CD4-positive, alpha-beta memory T cell (primary cell): ENCODE results near the gene SUSD2. TPM values are rescaled to one million over a fixed set of nuclear protein-coding genes. Genes with fewer than 3 reads are reported as not detected.
A peak's percentile ranks its signal among the peaks of the same experiment; 100 is the strongest.

ENCODE experiments used
- CTCF ChIA-PET: fragments of 350-600 bp; sonication (Branson Sonifier 250); formaldehyde crosslinking; loops from one replicate; lab custom pipeline; 2021; ENCODE audit warnings: inconsistent platforms; ENCODE audit not compliant: partially characterized antibody; lab: Charles Lee
- POLR2A ChIA-PET: fragments of 350-600 bp; sonication (Branson Sonifier 250); formaldehyde crosslinking; loops from one replicate; lab custom pipeline; 2021; ENCODE audit not compliant: partially characterized antibody; lab: Charles Lee
- DNase-seq, 5 donors: peaks; one replicate each; pipeline versions ENCODE4 v3.0.0 to v3.0.0-alpha.2; 2020 to 2022; ENCODE audit warnings: mixed read lengths in 1 of 5
- H3K27ac ChIP-seq: one replicate; pipeline ENCODE4 v1.7.0; 2013; ENCODE audit warnings: low read depth, low read length
- H3K27me3 ChIP-seq: 2 replicates; pipeline ENCODE4 v1.7.0; 2013; ENCODE audit warnings: mild to moderate bottlenecking, low read length, moderate library complexity; ENCODE audit not compliant: insufficient read depth
- H3K36me3 ChIP-seq: 2 replicates; pipeline ENCODE4 v1.7.0; 2013; ENCODE audit warnings: mild to moderate bottlenecking, low read length, moderate library complexity; ENCODE audit not compliant: insufficient read depth
- H3K4me1 ChIP-seq: 2 replicates; pipeline ENCODE4 v1.7.0; 2013; ENCODE audit warnings: mild to moderate bottlenecking, low read length, moderate library complexity; ENCODE audit not compliant: insufficient read depth
- H3K4me3 ChIP-seq, 2 donors: one replicate each; pipeline ENCODE4 v1.7.0; 2013; ENCODE audit warnings: low read length in 2 of 2, mild to moderate bottlenecking in 1 of 2
- H3K9me3 ChIP-seq, 2 donors: one replicate each; pipeline ENCODE4 v1.7.0; 2013; ENCODE audit warnings: low read length in 2 of 2, control low read depth in 1 of 2; ENCODE audit not compliant: control insufficient read depth in 1 of 2
- H3K27ac Mint-ChIP-seq, 7 donors: one replicate each; pipeline ENCODE4 v1.8.0; 2020 to 2021; ENCODE audit warnings: mixed read lengths in 7 of 7, mild to moderate bottlenecking in 6 of 7, inconsistent platforms in 3 of 7, moderate library complexity in 3 of 7
- H3K27me3 Mint-ChIP-seq, 2 donors: one replicate each; pipeline ENCODE4 v1.8.0; 2020 to 2021; ENCODE audit warnings: mixed read lengths in 2 of 2
- H3K36me3 Mint-ChIP-seq, 2 donors: one replicate each; pipeline ENCODE4 v1.8.0; 2020 to 2021; ENCODE audit warnings: mixed read lengths in 2 of 2, inconsistent platforms in 1 of 2, mild to moderate bottlenecking in 1 of 2
- H3K4me1 Mint-ChIP-seq, 4 donors: one replicate each; pipeline ENCODE4 v1.8.0; 2020 to 2021; ENCODE audit warnings: mixed read lengths in 4 of 4, mild to moderate bottlenecking in 1 of 4
- H3K4me3 Mint-ChIP-seq, 8 donors: one replicate each; pipeline ENCODE4 v1.8.0; 2020 to 2021; ENCODE audit warnings: mixed read lengths in 8 of 8, mild to moderate bottlenecking in 7 of 8, moderate library complexity in 6 of 8, inconsistent platforms in 3 of 8
- H3K9me3 Mint-ChIP-seq, 8 donors: one replicate each; pipeline ENCODE4 v1.8.0; 2020 to 2021; ENCODE audit warnings: mixed read lengths in 8 of 8, mild to moderate bottlenecking in 5 of 8, inconsistent platforms in 3 of 8, moderate library complexity in 1 of 8
- intact Hi-C: fragments of 100-400 bp; cut with micrococcal nuclease; formaldehyde crosslinking; loops from one replicate; pipeline ENCODE4 v1.15.1; 2023
- polyA plus RNA-seq, 2 donors: library from polyadenylated mRNA; unstranded; fragments of 300-500 nt; fragmentation: Illumina TruSeq; gene quantifications; one replicate each; pipeline ENCODE4 v1.2.3, GENCODE V29; 2021
- total RNA-seq, 2 experiments: library from RNA; stranded (reverse); gene quantifications; one replicate each; pipeline ENCODE4 v1.2.3, GENCODE V29; 2021

Gene SUSD2
- total and polyA plus RNA-seq, 4 experiments from 2014 or later = 0.05 to 0.52 (median 0.44) TPM; not detected in 1

- ChIA-PET CTCF (interaction anchor here (0.7 to 9.1 kb wide), 22 partner anchors 9 to 264 kb away, joined by 3 to 181 read pairs (median 4); no protein-coding TSS in a partner anchor), POLR2A (interaction anchor here (0.7 to 7.4 kb wide), 20 partner anchors 14 to 369 kb away, joined by 3 to 176 read pairs (median 5); partner anchors contain the start of genes ADORA2A, CABIN1, MIF and SUSD2)
- H3K4me3 ChIP-seq = peak overlapping the region; percentile 92 to 96
- peaks cover 64% of the 10 kb centered on the region for H3K4me1 ChIP-seq
- H3K36me3 ChIP-seq = peaks cover 12% of the 10 kb centered on the region
- intact Hi-C loops = loop anchor here (2.0 to 10.0 kb wide), 5 partner anchors 16 to 242 kb away; no protein-coding TSS in a partner anchor
- no peaks in the 10 kb centered on the region for H3K9me3 ChIP-seq
- Mint-ChIP-seq H3K4me3 (peak overlapping the region; percentile 92 to 99 (median 94)), H3K27me3 (no peaks in the 10 kb centered on the region), H3K27ac (peak overlapping the region; percentile 90 to 98 (median 93)), H3K9me3 (no peaks in the 10 kb centered on the region), H3K4me1 (peaks cover 36 to 88% (median 63%) of the 10 kb centered on the region in 4 donors), H3K36me3 (peaks cover 0 to 27% of the 10 kb centered on the region in 2 donors)
- DNase-seq = peak; percentile 87 to 94 (median 87)
- H3K27me3 ChIP-seq = no peaks in the 10 kb centered on the region
- H3K27ac ChIP-seq = peak overlapping the region; percentile 67
Measured at GRCh38 chr22:24156913-24157821, 24.1 kb upstream of the SUSD2 start.

- Histone ChIP-seq H3K27ac (peak overlapping the region; percentile 67), H3K36me3 (peaks cover 19% of the 10 kb centered on the region), H3K27me3 (no peaks in the 10 kb centered on the region), H3K9me3 (no peaks in the 10 kb centered on the region), H3K4me1 (peaks cover 57% of the 10 kb centered on the region), H3K4me3 (peak overlapping the region in 1 of 2 donors; percentile 92)
- H3K9me3 Mint-ChIP-seq = no peaks in the 10 kb centered on the region
- no peak for DNase-seq
- H3K36me3 Mint-ChIP-seq = peaks cover 0 to 33% of the 10 kb centered on the region in 2 donors
- H3K27me3 Mint-ChIP-seq = no peaks in the 10 kb centered on the region
- H3K4me3 Mint-ChIP-seq = peak overlapping the region; percentile 92 to 99 (median 94)
- peaks cover 37 to 82% (median 61%) of the 10 kb centered on the region in 4 donors for H3K4me1 Mint-ChIP-seq
- intact Hi-C loops = loop anchor here (2.0 to 10.0 kb wide), 5 partner anchors 17 to 243 kb away; no protein-coding TSS in a partner anchor
- H3K27ac Mint-ChIP-seq = peak overlapping the region; percentile 76 to 98 (median 90)
- ChIA-PET CTCF (interaction anchor here (0.8 to 9.1 kb wide), 10 partner anchors 10 to 146 kb away, joined by 3 to 181 read pairs (median 5); no protein-coding TSS in a partner anchor), POLR2A (interaction anchor here (1.0 to 7.4 kb wide), 12 partner anchors 13 to 264 kb away, joined by 3 to 176 read pairs (median 7); partner anchors contain the start of genes CABIN1 and MIF)
Measured at GRCh38 chr22:24157822-24158135, 23.5 kb upstream of the SUSD2 start.

- DNase-seq = no peak
- H3K27ac Mint-ChIP-seq = peak overlapping the region in 5 of 7 donors; percentile 53 to 82 (median 63)
- Histone ChIP-seq H3K9me3 (no peaks in the 10 kb centered on the region), H3K4me1 (peaks cover 39% of the 10 kb centered on the region), H3K36me3 (peaks cover 26% of the 10 kb centered on the region), H3K4me3 (no peak overlapping the region), H3K27me3 (no peaks in the 10 kb centered on the region), H3K27ac (no peak overlapping the region)
- H3K36me3 Mint-ChIP-seq = peaks cover 4 to 42% of the 10 kb centered on the region in 2 donors
- no peaks in the 10 kb centered on the region for H3K27me3 Mint-ChIP-seq
- intact Hi-C loops = loop anchor here (10.0 kb wide), 1 partner anchor 245 kb away; no protein-coding TSS in a partner anchor
- H3K9me3 Mint-ChIP-seq = peaks cover 0 to 2% (median 0%) of the 10 kb centered on the region in 8 donors
- H3K4me1 Mint-ChIP-seq = peaks cover 20 to 67% (median 44%) of the 10 kb centered on the region in 4 donors
- H3K4me3 Mint-ChIP-seq = peak overlapping the region in 2 of 8 donors; percentile 39 to 72
- ChIA-PET POLR2A (interaction anchor here (1.0 to 7.4 kb wide), 3 partner anchors 11 to 76 kb away, joined by 3 to 176 read pairs (median 90); no protein-coding TSS in a partner anchor), CTCF (interaction anchor here (8.8 to 9.1 kb wide), 2 partner anchors 14 to 24 kb away, joined by 111 to 181 read pairs; no protein-coding TSS in a partner anchor)
Measured at GRCh38 chr22:24159650-24160049, 21.6 kb upstream of the SUSD2 start.

- Histone ChIP-seq H3K27me3 (no peaks in the 10 kb centered on the region), H3K4me3 (no peak overlapping the region), H3K9me3 (no peaks in the 10 kb centered on the region), H3K4me1 (peaks cover 30% of the 10 kb centered on the region), H3K36me3 (peaks cover 35% of the 10 kb centered on the region), H3K27ac (no peak overlapping the region)
- intact Hi-C loops = no loop called here
- ChIA-PET POLR2A (interaction anchor here (0.6 to 1.0 kb wide), 2 partner anchors 27 to 124 kb away, joined by 3 read pairs; no protein-coding TSS in a partner anchor), CTCF (interaction anchor here (1.4 to 8.8 kb wide), 2 partner anchors 14 to 25 kb away, joined by 8 to 181 read pairs; no protein-coding TSS in a partner anchor)
- H3K27me3 Mint-ChIP-seq = no peaks in the 10 kb centered on the region
- DNase-seq = no peak
- peaks cover 0 to 2% (median 0%) of the 10 kb centered on the region in 8 donors for H3K9me3 Mint-ChIP-seq
- peaks cover 14 to 58% (median 36%) of the 10 kb centered on the region in 4 donors for H3K4me1 Mint-ChIP-seq
- H3K27ac Mint-ChIP-seq = peak overlapping the region; percentile 43 to 82 (median 63)
- H3K36me3 Mint-ChIP-seq = peaks cover 8 to 50% of the 10 kb centered on the region in 2 donors
- no peak overlapping the region for H3K4me3 Mint-ChIP-seq
Measured at GRCh38 chr22:24160546-24160945, 20.7 kb upstream of the SUSD2 start.

- no peaks in the 10 kb centered on the region for H3K27me3 ChIP-seq
- H3K4me3 ChIP-seq = no peak overlapping the region
- no peak overlapping the region for H3K4me3 Mint-ChIP-seq
- peaks cover 13 to 56% (median 34%) of the 10 kb centered on the region in 4 donors for H3K4me1 Mint-ChIP-seq
- no peaks in the 10 kb centered on the region for H3K27me3 Mint-ChIP-seq
- CTCF ChIA-PET = interaction anchor here (0.8 to 1.5 kb wide), 3 partner anchors 13 to 54 kb away, joined by 3 to 8 read pairs (median 4); no protein-coding TSS in a partner anchor
- H3K27ac Mint-ChIP-seq = peak overlapping the region in 4 of 7 donors; percentile 29 to 80 (median 63)
- POLR2A ChIA-PET = no interaction called here
- peaks cover 29% of the 10 kb centered on the region for H3K4me1 ChIP-seq
- no peak overlapping the region for H3K27ac ChIP-seq
- H3K9me3 ChIP-seq = no peaks in the 10 kb centered on the region
- no peak for DNase-seq
- peaks cover 8 to 55% of the 10 kb centered on the region in 2 donors for H3K36me3 Mint-ChIP-seq
- peaks cover 44% of the 10 kb centered on the region for H3K36me3 ChIP-seq
- intact Hi-C loops = no loop called here
- peaks cover 0 to 2% (median 0%) of the 10 kb centered on the region in 8 donors for H3K9me3 Mint-ChIP-seq
Measured at GRCh38 chr22:24161485-24161884, 19.8 kb upstream of the SUSD2 start.

- no peak for DNase-seq
- H3K4me1 ChIP-seq = peaks cover 29% of the 10 kb centered on the region
- no peak overlapping the region for H3K4me3 Mint-ChIP-seq
- peaks cover 46% of the 10 kb centered on the region for H3K36me3 ChIP-seq
- no peak overlapping the region for H3K27ac ChIP-seq
- peak overlapping the region in 6 of 7 donors; percentile 42 to 86 (median 74) for H3K27ac Mint-ChIP-seq
- peaks cover 13 to 51% (median 34%) of the 10 kb centered on the region in 4 donors for H3K4me1 Mint-ChIP-seq
- H3K27me3 ChIP-seq = no peaks in the 10 kb centered on the region
- CTCF ChIA-PET = interaction anchor here (0.8 to 1.5 kb wide), 2 partner anchors 29 to 54 kb away, joined by 3 to 4 read pairs; no protein-coding TSS in a partner anchor
- peaks cover 0 to 2% (median 0%) of the 10 kb centered on the region in 8 donors for H3K9me3 Mint-ChIP-seq
- POLR2A ChIA-PET = no interaction called here
- H3K9me3 ChIP-seq = no peaks in the 10 kb centered on the region
- intact Hi-C loops = no loop called here
- no peaks in the 10 kb centered on the region for H3K27me3 Mint-ChIP-seq
- no peak overlapping the region for H3K4me3 ChIP-seq
- peaks cover 8 to 53% of the 10 kb centered on the region in 2 donors for H3K36me3 Mint-ChIP-seq
Measured at GRCh38 chr22:24161909-24162308, 19.4 kb upstream of the SUSD2 start.
